H9 (cell line): ENCODE measurements around the gene MRM1. TPM values are rescaled to one million over a fixed set of nuclear protein-coding genes. Genes with fewer than 3 reads are reported as not detected.

Experiments used
- DNase-seq: peaks from one replicate; pipeline ENCODE4 v3.0.0-alpha.2; 2017
- H2AFZ ChIP-seq: one replicate; pipeline ENCODE4 v1.6.1; 2013; ENCODE audit warnings: mild to moderate bottlenecking, low read length, control low read depth, moderate library complexity
- H2AK5ac ChIP-seq: 2 replicates; pipeline ENCODE4 v1.6.1; 2013; ENCODE audit warnings: low read length, control low read depth, mixed read lengths; ENCODE audit not compliant: insufficient read length
- H2BK120ac ChIP-seq: one replicate; pipeline ENCODE4 v1.6.1; 2013; ENCODE audit warnings: low read depth, mild to moderate bottlenecking, low read length, control low read depth, inconsistent platforms; ENCODE audit not compliant: poor library complexity, severe bottlenecking
- H2BK12ac ChIP-seq: 2 replicates; pipeline ENCODE4 v1.6.1; 2013; ENCODE audit warnings: low read length, control low read depth, mixed read lengths, low read depth; ENCODE audit not compliant: insufficient read length
- H2BK15ac ChIP-seq: 2 replicates; pipeline ENCODE4 v1.6.1; 2013; ENCODE audit warnings: low read depth, low read length, control low read depth
- H2BK20ac ChIP-seq: one replicate; pipeline ENCODE4 v1.6.1; 2013; ENCODE audit warnings: low read depth, mild to moderate bottlenecking, low read length, control low read depth, inconsistent platforms; ENCODE audit not compliant: poor library complexity, severe bottlenecking
- H2BK5ac ChIP-seq: 2 replicates; pipeline ENCODE4 v1.6.1; 2013; ENCODE audit warnings: low read length, control low read depth, mixed read lengths; ENCODE audit not compliant: insufficient read length
- H3K14ac ChIP-seq: 2 replicates; pipeline ENCODE4 v1.6.1; 2013; ENCODE audit warnings: low read length, control low read depth; ENCODE audit not compliant: insufficient read depth
- H3K18ac ChIP-seq: 2 replicates; pipeline ENCODE4 v1.6.1; 2013; ENCODE audit warnings: low read depth, mild to moderate bottlenecking, mixed read lengths, low read length, control low read depth; ENCODE audit not compliant: insufficient read length
- H3K23ac ChIP-seq: 2 replicates; pipeline ENCODE4 v1.6.1; 2013; ENCODE audit warnings: low read length, control low read depth, mixed read lengths, low read depth; ENCODE audit not compliant: insufficient read length
- H3K23me2 ChIP-seq: 2 replicates; pipeline ENCODE4 v1.6.1; 2013; ENCODE audit warnings: low read depth, mild to moderate bottlenecking, mixed read lengths, low read length, control low read depth; ENCODE audit not compliant: insufficient read length, poor library complexity, severe bottlenecking
- H3K27ac ChIP-seq: 2 replicates; pipeline ENCODE4 v1.5.1; 2013; ENCODE audit warnings: low read length, control low read depth, mixed read lengths, low read depth; ENCODE audit not compliant: insufficient read length
- H3K27me3 ChIP-seq: 2 replicates; pipeline ENCODE4 v1.6.1; 2013; ENCODE audit warnings: low read length, control low read depth, inconsistent platforms; ENCODE audit not compliant: insufficient read depth
- H3K4ac ChIP-seq: 2 replicates; pipeline ENCODE4 v1.6.1; 2013; ENCODE audit warnings: low read depth, mild to moderate bottlenecking, control low read depth, inconsistent platforms, low read length, moderate library complexity
- H3K4me1 ChIP-seq: 2 replicates; pipeline ENCODE4 v1.6.1; 2013; ENCODE audit warnings: low read length, control low read depth, inconsistent platforms; ENCODE audit not compliant: insufficient read depth
- H3K4me2 ChIP-seq: 2 replicates; pipeline ENCODE4 v1.6.1; 2013; ENCODE audit warnings: low read length, control low read depth, mixed read lengths; ENCODE audit not compliant: insufficient read length, insufficient read depth
- H3K56ac ChIP-seq: 2 replicates; pipeline ENCODE4 v1.6.1; 2013; ENCODE audit warnings: low read depth, mild to moderate bottlenecking, mixed read lengths, low read length, control low read depth; ENCODE audit not compliant: insufficient read length
- H3K79me1 ChIP-seq: 2 replicates; pipeline ENCODE4 v1.6.1; 2013; ENCODE audit warnings: low read depth, mild to moderate bottlenecking, moderate library complexity, low read length, control low read depth, inconsistent platforms; ENCODE audit not compliant: insufficient read depth, poor library complexity, severe bottlenecking
- H3K79me2 ChIP-seq: 2 replicates; pipeline ENCODE4 v1.6.1; 2013; ENCODE audit warnings: low read length, control low read depth, inconsistent platforms; ENCODE audit not compliant: insufficient read depth
- H3K9ac ChIP-seq: 2 replicates; pipeline ENCODE4 v1.6.1; 2013; ENCODE audit warnings: low read length, control low read depth, mixed read lengths; ENCODE audit not compliant: insufficient read length; ENCODE audit errors: extremely low read depth
- H3K9me3 ChIP-seq: one replicate; pipeline ENCODE4 v1.6.1; 2013; ENCODE audit warnings: low read depth, low read length, inconsistent platforms; ENCODE audit not compliant: control insufficient read depth
- H3T11ph ChIP-seq: one replicate; pipeline ENCODE4 v1.6.1; 2013; ENCODE audit warnings: mild to moderate bottlenecking, low read length, control low read depth, inconsistent platforms
- H4K20me1 ChIP-seq: one replicate; pipeline ENCODE4 v1.6.1; 2013; ENCODE audit not compliant: control insufficient read depth, insufficient read length, insufficient read depth
- H4K5ac ChIP-seq: 2 replicates; pipeline ENCODE4 v1.6.1; 2013; ENCODE audit warnings: low read depth, mild to moderate bottlenecking, mixed read lengths, low read length, control low read depth; ENCODE audit not compliant: insufficient read length
- H4K8ac ChIP-seq: replicated peaks from 2 replicates; pipeline ENCODE4 v1.6.1; 2013; ENCODE audit warnings: low read length, control low read depth, mixed read lengths, low read depth; ENCODE audit not compliant: insufficient read length
- H4K91ac ChIP-seq: 2 replicates; pipeline ENCODE4 v1.6.1; 2013; ENCODE audit warnings: low read depth, mild to moderate bottlenecking, moderate library complexity, mixed read lengths, low read length, control low read depth; ENCODE audit not compliant: insufficient read length
- H3K27ac Mint-ChIP-seq, 3 experiments: 2 replicates in 2 of 3; 3 replicates in 1 of 3; pipeline ENCODE4 v1.8.0; 2020 to 2021; ENCODE audit warnings: mixed read lengths in 3 of 3, mild to moderate bottlenecking in 1 of 3, moderate library complexity in 1 of 3
- H3K27me3 Mint-ChIP-seq: 2 replicates; pipeline ENCODE4 v1.8.0; 2021; ENCODE audit warnings: low read depth, mild to moderate bottlenecking, moderate library complexity, mixed read lengths
- H3K36me3 Mint-ChIP-seq, 3 experiments: 2 replicates in 2 of 3; 3 replicates in 1 of 3; pipeline ENCODE4 v1.8.0; 2020 to 2021; ENCODE audit warnings: low read depth in 3 of 3, mixed read lengths in 3 of 3; ENCODE audit not compliant: insufficient read depth in 1 of 3
- H3K4me1 Mint-ChIP-seq, 2 experiments: 2 replicates each; pipeline ENCODE4 v1.8.0; 2020; ENCODE audit warnings: mixed read lengths in 2 of 2
- H3K4me3 Mint-ChIP-seq, 2 experiments: 2 replicates in 1 of 2; 3 replicates in 1 of 2; pipeline ENCODE4 v1.8.0; 2020 to 2021; ENCODE audit warnings: mild to moderate bottlenecking in 2 of 2, mixed read lengths in 2 of 2, moderate library complexity in 1 of 2
- H3K9me3 Mint-ChIP-seq, 2 experiments: 2 replicates in 1 of 2; 3 replicates in 1 of 2; pipeline ENCODE4 v1.8.0; 2020; ENCODE audit warnings: mild to moderate bottlenecking in 2 of 2, mixed read lengths in 2 of 2, moderate library complexity in 1 of 2
- WGBS: extraction: QIAGEN DNeasy Blood & Tissue Kit; methylation state at CpG from one replicate; pipeline ENCODE4 v1.1.7; 2013; ENCODE audit warnings: missing lambda C conversion rate, low lambda C conversion rate, mixed read lengths; ENCODE audit not compliant: insufficient read length; ENCODE audit errors: extremely low coverage; 5-methylcytosine and 5-hydroxymethylcytosine counted together
- total RNA-seq: library from RNA; stranded (reverse); gene quantifications from 2 replicates; pipeline ENCODE4 v1.2.1, GENCODE V29; 2021
- TF ChIP-seq, protein P1 (sequence below): fragments of 200-600 bp; sonication (generic); conservative IDR thresholded peaks from 3 replicates; pipeline ENCODE4 v1.8.0; 2021; ENCODE audit warnings: antibody characterized with exemption, mild to moderate bottlenecking

MRM1 gene
- total RNA-seq, 1 experiment from 2014 or later = 10.3 TPM

DNA sequence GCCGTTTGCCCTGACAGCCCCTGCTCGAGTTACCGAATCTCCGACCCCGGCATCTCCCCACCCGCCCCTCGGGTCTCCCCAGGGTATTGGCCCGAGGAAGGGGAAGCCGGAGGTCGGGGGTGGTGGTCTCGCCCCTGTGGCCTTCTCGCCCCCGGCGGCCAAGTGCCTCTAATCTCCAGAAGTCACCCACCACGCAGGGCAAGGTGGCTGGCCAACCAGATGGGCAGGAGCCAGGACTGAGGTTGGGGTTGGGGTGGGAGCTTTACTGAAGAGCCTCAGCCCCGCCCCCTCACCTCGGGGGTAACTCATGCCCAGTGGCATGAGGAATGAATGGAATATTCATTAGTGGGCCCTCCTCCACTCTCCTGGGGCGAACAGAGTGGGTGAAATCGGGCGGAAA is 9.1 kb upstream of the MRM1 start:
- Histone ChIP-seq H3K18ac (no peak overlapping the region), H2BK12ac (no peak overlapping the region), H3K79me1 (no peaks in the 10 kb centered on the region), H3K4me2 (peak overlapping the region; percentile 57), H2BK120ac (no peak overlapping the region), H3T11ph (no peak overlapping the region), H4K8ac (no peak overlapping the region), H2BK15ac (no peak overlapping the region), H3K23me2 (peaks cover 8% of the 10 kb centered on the region), H3K14ac (no peak overlapping the region), H3K9me3 (no peaks in the 10 kb centered on the region), H4K91ac (no peak overlapping the region), H3K27ac (no peak overlapping the region), H2AFZ (no peak overlapping the region), H2BK5ac (no peak overlapping the region), H3K23ac (no peak overlapping the region), H3K9ac (peak overlapping the region; percentile 44), H3K56ac (no peak overlapping the region), H4K20me1 (no peaks in the 10 kb centered on the region), H3K79me2 (no peaks in the 10 kb centered on the region), H2AK5ac (no peak overlapping the region), H2BK20ac (no peak overlapping the region), H3K4ac (no peak overlapping the region), H4K5ac (no peak overlapping the region), H3K4me1 (no peaks in the 10 kb centered on the region; the same call in 1 of the 2 replicates), H3K27me3 (no peaks in the 10 kb centered on the region)
- TF ChIP-seq, protein P1, sequence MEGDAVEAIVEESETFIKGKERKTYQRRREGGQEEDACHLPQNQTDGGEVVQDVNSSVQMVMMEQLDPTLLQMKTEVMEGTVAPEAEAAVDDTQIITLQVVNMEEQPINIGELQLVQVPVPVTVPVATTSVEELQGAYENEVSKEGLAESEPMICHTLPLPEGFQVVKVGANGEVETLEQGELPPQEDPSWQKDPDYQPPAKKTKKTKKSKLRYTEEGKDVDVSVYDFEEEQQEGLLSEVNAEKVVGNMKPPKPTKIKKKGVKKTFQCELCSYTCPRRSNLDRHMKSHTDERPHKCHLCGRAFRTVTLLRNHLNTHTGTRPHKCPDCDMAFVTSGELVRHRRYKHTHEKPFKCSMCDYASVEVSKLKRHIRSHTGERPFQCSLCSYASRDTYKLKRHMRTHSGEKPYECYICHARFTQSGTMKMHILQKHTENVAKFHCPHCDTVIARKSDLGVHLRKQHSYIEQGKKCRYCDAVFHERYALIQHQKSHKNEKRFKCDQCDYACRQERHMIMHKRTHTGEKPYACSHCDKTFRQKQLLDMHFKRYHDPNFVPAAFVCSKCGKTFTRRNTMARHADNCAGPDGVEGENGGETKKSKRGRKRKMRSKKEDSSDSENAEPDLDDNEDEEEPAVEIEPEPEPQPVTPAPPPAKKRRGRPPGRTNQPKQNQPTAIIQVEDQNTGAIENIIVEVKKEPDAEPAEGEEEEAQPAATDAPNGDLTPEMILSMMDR = no peak
- peak; percentile 76 for DNase-seq
- Mint-ChIP-seq H3K9me3 (no peaks in the 10 kb centered on the region), H3K4me1 (peaks cover 25 to 26% of the 10 kb centered on the region in 2 experiments), H3K36me3 (peaks cover 9 to 42% (median 32%) of the 10 kb centered on the region in 3 experiments; a peak in 6 of 7 replicates), H3K27me3 (no peaks in the 10 kb centered on the region), H3K4me3 (peak overlapping the region; percentile 82 to 90), H3K27ac (peak overlapping the region; percentile 70 to 96 (median 89); a peak in 3 of 7 replicates)
- WGBS = no CpG with 5 or more reads among the region's 20 CpGs
